ENCODE data around the gene SH3BGRL.

Gene SH3BGRL

GRCh38 chrX:81201671-81202455 lies at the start of gene SH3BGRL, which contains the start of gene HMGN5:
Gene SH3BGRL (plus strand): TSS chrX:81202102. CDS start chrX:81202201, 99 bp downstream.
Gene HMGN5 (minus strand): TSS chrX:81201913. CDS start chrX:81121549, 80,364 bp downstream.
- DNase-seq (ENCODE audit: low read depth), result peak; percentile 43

- no peak for DNase-seq (ENCODE audit: low read depth)
Observed at GRCh38 chrX:81168391-81168790, 33.5 kb upstream of the SH3BGRL start.

- no peak for DNase-seq (ENCODE audit: low read depth)
Observed at GRCh38 chrX:81174286-81174685, 27.6 kb upstream of the SH3BGRL start.

- DNase-seq (ENCODE audit: low read depth), result no peak
Observed at GRCh38 chrX:81195259-81195658, 6.6 kb upstream of the SH3BGRL start.

GRCh38 chrX:81195712-81196111 lies 6.2 kb upstream of the SH3BGRL start:
- peak; percentile 33 for DNase-seq (ENCODE audit: low read depth)

- DNase-seq (ENCODE audit: low read depth), result no peak
Observed at GRCh38 chrX:81201071-81201470, 831 bp upstream of the SH3BGRL start.

- DNase-seq (ENCODE audit: low read depth), result no peak
Observed at GRCh38 chrX:81202456-81202819, 536 bp downstream of the SH3BGRL start.

- DNase-seq (ENCODE audit: low read depth), result no peak
Observed at GRCh38 chrX:81202943-81203342, 1.0 kb downstream of the SH3BGRL start.

GRCh38 chrX:81205551-81205950 lies 3.6 kb downstream of the SH3BGRL start:
- DNase-seq (ENCODE audit: low read depth), result no peak

GRCh38 chrX:81206476-81206875 lies 4.6 kb downstream of the SH3BGRL start:
- no peak for DNase-seq (ENCODE audit: low read depth)

GRCh38 chrX:81208916-81209315 lies 7.0 kb downstream of the SH3BGRL start:
- no peak for DNase-seq (ENCODE audit: low read depth)

- DNase-seq (ENCODE audit: low read depth), result no peak
Observed at GRCh38 chrX:81215685-81216084, 13.8 kb downstream of the SH3BGRL start.

GRCh38 chrX:81229229-81229628 lies 27.3 kb downstream of the SH3BGRL start:
- no peak for DNase-seq (ENCODE audit: low read depth)

GRCh38 chrX:81229901-81230300 lies 28.0 kb downstream of the SH3BGRL start:
- DNase-seq (ENCODE audit: low read depth), result no peak

GRCh38 chrX:81231476-81231875 lies 29.6 kb downstream of the SH3BGRL start:
- no peak for DNase-seq (ENCODE audit: low read depth)

GRCh38 chrX:81232218-81232617 lies 30.3 kb downstream of the SH3BGRL start:
- DNase-seq (ENCODE audit: low read depth), result no peak

GRCh38 chrX:81237516-81237915 lies 35.6 kb downstream of the SH3BGRL start:
- no peak for DNase-seq (ENCODE audit: low read depth)

- no peak for DNase-seq (ENCODE audit: low read depth)
Observed at GRCh38 chrX:81238166-81238565, 36.3 kb downstream of the SH3BGRL start.

GRCh38 chrX:81240701-81241331 lies 38.9 kb downstream of the SH3BGRL start:
- DNase-seq (ENCODE audit: low read depth), result no peak

GRCh38 chrX:81241753-81242152 lies 39.9 kb downstream of the SH3BGRL start:
- no peak for DNase-seq (ENCODE audit: low read depth)

- no peak for DNase-seq (ENCODE audit: low read depth)
Observed at GRCh38 chrX:81255876-81256275, 54.0 kb downstream of the SH3BGRL start.

- DNase-seq (ENCODE audit: low read depth), result no peak
Observed at GRCh38 chrX:81257817-81258216, 55.9 kb downstream of the SH3BGRL start.

- DNase-seq (ENCODE audit: low read depth), result no peak
Observed at GRCh38 chrX:81259020-81259713, 57.3 kb downstream of the SH3BGRL start.
